H9 (cell line): ENCODE data around the gene NPTX2. TPM values are rescaled to one million over a fixed set of nuclear protein-coding genes. Genes with fewer than 3 reads are reported as not detected.

Source experiments
- DNase-seq: peaks from one replicate; pipeline ENCODE4 v3.0.0-alpha.2; 2017
- H2AFZ ChIP-seq: one replicate; pipeline ENCODE4 v1.6.1; 2013; ENCODE audit warnings: mild to moderate bottlenecking, low read length, control low read depth, moderate library complexity
- H2AK5ac ChIP-seq: 2 replicates; pipeline ENCODE4 v1.6.1; 2013; ENCODE audit warnings: low read length, control low read depth, mixed read lengths; ENCODE audit not compliant: insufficient read length
- H2BK120ac ChIP-seq: one replicate; pipeline ENCODE4 v1.6.1; 2013; ENCODE audit warnings: low read depth, mild to moderate bottlenecking, low read length, control low read depth, inconsistent platforms; ENCODE audit not compliant: poor library complexity, severe bottlenecking
- H2BK12ac ChIP-seq: 2 replicates; pipeline ENCODE4 v1.6.1; 2013; ENCODE audit warnings: low read length, control low read depth, mixed read lengths, low read depth; ENCODE audit not compliant: insufficient read length
- H2BK15ac ChIP-seq: 2 replicates; pipeline ENCODE4 v1.6.1; 2013; ENCODE audit warnings: low read depth, low read length, control low read depth
- H2BK20ac ChIP-seq: one replicate; pipeline ENCODE4 v1.6.1; 2013; ENCODE audit warnings: low read depth, mild to moderate bottlenecking, low read length, control low read depth, inconsistent platforms; ENCODE audit not compliant: poor library complexity, severe bottlenecking
- H2BK5ac ChIP-seq: 2 replicates; pipeline ENCODE4 v1.6.1; 2013; ENCODE audit warnings: low read length, control low read depth, mixed read lengths; ENCODE audit not compliant: insufficient read length
- H3K14ac ChIP-seq: 2 replicates; pipeline ENCODE4 v1.6.1; 2013; ENCODE audit warnings: low read length, control low read depth; ENCODE audit not compliant: insufficient read depth
- H3K18ac ChIP-seq: 2 replicates; pipeline ENCODE4 v1.6.1; 2013; ENCODE audit warnings: low read depth, mild to moderate bottlenecking, mixed read lengths, low read length, control low read depth; ENCODE audit not compliant: insufficient read length
- H3K23ac ChIP-seq: 2 replicates; pipeline ENCODE4 v1.6.1; 2013; ENCODE audit warnings: low read length, control low read depth, mixed read lengths, low read depth; ENCODE audit not compliant: insufficient read length
- H3K23me2 ChIP-seq: 2 replicates; pipeline ENCODE4 v1.6.1; 2013; ENCODE audit warnings: low read depth, mild to moderate bottlenecking, mixed read lengths, low read length, control low read depth; ENCODE audit not compliant: insufficient read length, poor library complexity, severe bottlenecking
- H3K27ac ChIP-seq: 2 replicates; pipeline ENCODE4 v1.5.1; 2013; ENCODE audit warnings: low read length, control low read depth, mixed read lengths, low read depth; ENCODE audit not compliant: insufficient read length
- H3K27me3 ChIP-seq: 2 replicates; pipeline ENCODE4 v1.6.1; 2013; ENCODE audit warnings: low read length, control low read depth, inconsistent platforms; ENCODE audit not compliant: insufficient read depth
- H3K4ac ChIP-seq: 2 replicates; pipeline ENCODE4 v1.6.1; 2013; ENCODE audit warnings: low read depth, mild to moderate bottlenecking, control low read depth, inconsistent platforms, low read length, moderate library complexity
- H3K4me1 ChIP-seq: 2 replicates; pipeline ENCODE4 v1.6.1; 2013; ENCODE audit warnings: low read length, control low read depth, inconsistent platforms; ENCODE audit not compliant: insufficient read depth
- H3K4me2 ChIP-seq: 2 replicates; pipeline ENCODE4 v1.6.1; 2013; ENCODE audit warnings: low read length, control low read depth, mixed read lengths; ENCODE audit not compliant: insufficient read length, insufficient read depth
- H3K56ac ChIP-seq: 2 replicates; pipeline ENCODE4 v1.6.1; 2013; ENCODE audit warnings: low read depth, mild to moderate bottlenecking, mixed read lengths, low read length, control low read depth; ENCODE audit not compliant: insufficient read length
- H3K79me1 ChIP-seq: 2 replicates; pipeline ENCODE4 v1.6.1; 2013; ENCODE audit warnings: low read depth, mild to moderate bottlenecking, moderate library complexity, low read length, control low read depth, inconsistent platforms; ENCODE audit not compliant: insufficient read depth, poor library complexity, severe bottlenecking
- H3K79me2 ChIP-seq: 2 replicates; pipeline ENCODE4 v1.6.1; 2013; ENCODE audit warnings: low read length, control low read depth, inconsistent platforms; ENCODE audit not compliant: insufficient read depth
- H3K9ac ChIP-seq: 2 replicates; pipeline ENCODE4 v1.6.1; 2013; ENCODE audit warnings: low read length, control low read depth, mixed read lengths; ENCODE audit not compliant: insufficient read length; ENCODE audit errors: extremely low read depth
- H3K9me3 ChIP-seq: one replicate; pipeline ENCODE4 v1.6.1; 2013; ENCODE audit warnings: low read depth, low read length, inconsistent platforms; ENCODE audit not compliant: control insufficient read depth
- H3T11ph ChIP-seq: one replicate; pipeline ENCODE4 v1.6.1; 2013; ENCODE audit warnings: mild to moderate bottlenecking, low read length, control low read depth, inconsistent platforms
- H4K20me1 ChIP-seq: one replicate; pipeline ENCODE4 v1.6.1; 2013; ENCODE audit not compliant: control insufficient read depth, insufficient read length, insufficient read depth
- H4K5ac ChIP-seq: 2 replicates; pipeline ENCODE4 v1.6.1; 2013; ENCODE audit warnings: low read depth, mild to moderate bottlenecking, mixed read lengths, low read length, control low read depth; ENCODE audit not compliant: insufficient read length
- H4K8ac ChIP-seq: replicated peaks from 2 replicates; pipeline ENCODE4 v1.6.1; 2013; ENCODE audit warnings: low read length, control low read depth, mixed read lengths, low read depth; ENCODE audit not compliant: insufficient read length
- H4K91ac ChIP-seq: 2 replicates; pipeline ENCODE4 v1.6.1; 2013; ENCODE audit warnings: low read depth, mild to moderate bottlenecking, moderate library complexity, mixed read lengths, low read length, control low read depth; ENCODE audit not compliant: insufficient read length
- H3K27ac Mint-ChIP-seq, 3 experiments: 2 replicates in 2 of 3; 3 replicates in 1 of 3; pipeline ENCODE4 v1.8.0; 2020 to 2021; ENCODE audit warnings: mixed read lengths in 3 of 3, mild to moderate bottlenecking in 1 of 3, moderate library complexity in 1 of 3
- H3K27me3 Mint-ChIP-seq: 2 replicates; pipeline ENCODE4 v1.8.0; 2021; ENCODE audit warnings: low read depth, mild to moderate bottlenecking, moderate library complexity, mixed read lengths
- H3K36me3 Mint-ChIP-seq, 3 experiments: 2 replicates in 2 of 3; 3 replicates in 1 of 3; pipeline ENCODE4 v1.8.0; 2020 to 2021; ENCODE audit warnings: low read depth in 3 of 3, mixed read lengths in 3 of 3; ENCODE audit not compliant: insufficient read depth in 1 of 3
- H3K4me1 Mint-ChIP-seq, 2 experiments: 2 replicates each; pipeline ENCODE4 v1.8.0; 2020; ENCODE audit warnings: mixed read lengths in 2 of 2
- H3K4me3 Mint-ChIP-seq, 2 experiments: 2 replicates in 1 of 2; 3 replicates in 1 of 2; pipeline ENCODE4 v1.8.0; 2020 to 2021; ENCODE audit warnings: mild to moderate bottlenecking in 2 of 2, mixed read lengths in 2 of 2, moderate library complexity in 1 of 2
- H3K9me3 Mint-ChIP-seq, 2 experiments: 2 replicates in 1 of 2; 3 replicates in 1 of 2; pipeline ENCODE4 v1.8.0; 2020; ENCODE audit warnings: mild to moderate bottlenecking in 2 of 2, mixed read lengths in 2 of 2, moderate library complexity in 1 of 2
- WGBS: extraction: QIAGEN DNeasy Blood & Tissue Kit; methylation state at CpG from one replicate; pipeline ENCODE4 v1.1.7; 2013; ENCODE audit warnings: missing lambda C conversion rate, low lambda C conversion rate, mixed read lengths; ENCODE audit not compliant: insufficient read length; ENCODE audit errors: extremely low coverage; 5-methylcytosine and 5-hydroxymethylcytosine counted together
- total RNA-seq: library from RNA; stranded (reverse); gene quantifications from 2 replicates; pipeline ENCODE4 v1.2.1, GENCODE V29; 2021
- TF ChIP-seq, protein P1 (sequence below): fragments of 200-600 bp; sonication (generic); conservative IDR thresholded peaks from 3 replicates; pipeline ENCODE4 v1.8.0; 2021; ENCODE audit warnings: antibody characterized with exemption, mild to moderate bottlenecking

The NPTX2 gene
- total RNA-seq, 1 experiment from 2014 or later: 8.4 TPM

DNA sequence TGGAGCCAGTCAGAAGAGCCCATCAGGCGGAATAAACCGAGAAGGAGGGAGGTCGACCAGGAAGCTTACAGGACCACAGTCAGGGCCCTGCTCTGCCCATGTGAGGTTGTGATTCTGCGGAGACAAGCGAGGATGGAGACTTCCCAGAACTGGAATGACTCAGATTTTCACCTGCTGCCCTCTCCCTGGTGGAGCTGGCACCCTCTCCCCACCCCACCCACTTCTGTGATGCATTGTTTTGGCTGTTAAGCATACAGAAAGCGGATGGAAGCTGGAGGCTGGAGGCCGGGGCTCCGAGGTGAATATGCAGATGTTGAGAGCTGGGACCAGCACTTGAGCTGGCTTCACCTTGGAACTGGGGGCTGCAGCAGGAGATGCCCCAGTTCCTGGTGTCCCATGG lies 57.4 kb downstream of the NPTX2 start:
- no peak overlapping the region for H4K5ac ChIP-seq
- H4K91ac ChIP-seq: no peak overlapping the region
- H2BK20ac ChIP-seq: no peak overlapping the region
- H3K23me2 ChIP-seq: no peaks in the 10 kb centered on the region
- TF ChIP-seq, protein P1, sequence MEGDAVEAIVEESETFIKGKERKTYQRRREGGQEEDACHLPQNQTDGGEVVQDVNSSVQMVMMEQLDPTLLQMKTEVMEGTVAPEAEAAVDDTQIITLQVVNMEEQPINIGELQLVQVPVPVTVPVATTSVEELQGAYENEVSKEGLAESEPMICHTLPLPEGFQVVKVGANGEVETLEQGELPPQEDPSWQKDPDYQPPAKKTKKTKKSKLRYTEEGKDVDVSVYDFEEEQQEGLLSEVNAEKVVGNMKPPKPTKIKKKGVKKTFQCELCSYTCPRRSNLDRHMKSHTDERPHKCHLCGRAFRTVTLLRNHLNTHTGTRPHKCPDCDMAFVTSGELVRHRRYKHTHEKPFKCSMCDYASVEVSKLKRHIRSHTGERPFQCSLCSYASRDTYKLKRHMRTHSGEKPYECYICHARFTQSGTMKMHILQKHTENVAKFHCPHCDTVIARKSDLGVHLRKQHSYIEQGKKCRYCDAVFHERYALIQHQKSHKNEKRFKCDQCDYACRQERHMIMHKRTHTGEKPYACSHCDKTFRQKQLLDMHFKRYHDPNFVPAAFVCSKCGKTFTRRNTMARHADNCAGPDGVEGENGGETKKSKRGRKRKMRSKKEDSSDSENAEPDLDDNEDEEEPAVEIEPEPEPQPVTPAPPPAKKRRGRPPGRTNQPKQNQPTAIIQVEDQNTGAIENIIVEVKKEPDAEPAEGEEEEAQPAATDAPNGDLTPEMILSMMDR: no peak
- H3K56ac ChIP-seq: no peak overlapping the region
- Mint-ChIP-seq H3K27me3 (peaks cover 77% of the 10 kb centered on the region), H3K27ac (no peak overlapping the region), H3K36me3 (peaks cover 0 to 3% (median 0%) of the 10 kb centered on the region in 3 experiments; a peak in 1 of 7 replicates), H3K9me3 (peaks cover 12 to 15% of the 10 kb centered on the region in 2 experiments), H3K4me3 (no peak overlapping the region), H3K4me1 (no peaks in the 10 kb centered on the region)
- no peaks in the 10 kb centered on the region; the same call in 1 of the 2 replicates for H3K4me1 ChIP-seq
- no peak for DNase-seq
- H3K79me1 ChIP-seq: no peaks in the 10 kb centered on the region
- H3K27me3 ChIP-seq: no peaks in the 10 kb centered on the region
- no CpG with 5 or more reads among the region's 8 CpGs for WGBS
- H2BK5ac ChIP-seq: no peak overlapping the region
- no peaks in the 10 kb centered on the region for H3K9me3 ChIP-seq
- H4K20me1 ChIP-seq: no peaks in the 10 kb centered on the region
- no peak overlapping the region for H3K23ac ChIP-seq
- no peak overlapping the region for H3K4ac ChIP-seq
- no peaks in the 10 kb centered on the region for H3K79me2 ChIP-seq
- no peak overlapping the region for H2AFZ ChIP-seq
- no peak overlapping the region for H3K4me2 ChIP-seq
- no peak overlapping the region for H4K8ac ChIP-seq
- H3K9ac ChIP-seq: no peak overlapping the region
- H3K18ac ChIP-seq: no peak overlapping the region
- no peak overlapping the region for H3K14ac ChIP-seq
- H2BK12ac ChIP-seq: no peak overlapping the region
- no peak overlapping the region for H2BK15ac ChIP-seq
- H3T11ph ChIP-seq: no peak overlapping the region
- H2BK120ac ChIP-seq: no peak overlapping the region
- no peak overlapping the region for H2AK5ac ChIP-seq
- no peak overlapping the region for H3K27ac ChIP-seq
